SKM-1 (cell line): ENCODE measurements around the gene TPRG1L.
"Not testable (repeated sequence)": the region's sequence is repeated elsewhere in the genome, so short reads cannot be mapped to it uniquely, and the experiment has no call there.

Experiments used
- DNase-seq: peaks from one replicate; lab custom pipeline; 2025; ENCODE audit not compliant: unreplicated experiment; lab: John Stamatoyannopoulos, UW

TPRG1L gene

DNA sequence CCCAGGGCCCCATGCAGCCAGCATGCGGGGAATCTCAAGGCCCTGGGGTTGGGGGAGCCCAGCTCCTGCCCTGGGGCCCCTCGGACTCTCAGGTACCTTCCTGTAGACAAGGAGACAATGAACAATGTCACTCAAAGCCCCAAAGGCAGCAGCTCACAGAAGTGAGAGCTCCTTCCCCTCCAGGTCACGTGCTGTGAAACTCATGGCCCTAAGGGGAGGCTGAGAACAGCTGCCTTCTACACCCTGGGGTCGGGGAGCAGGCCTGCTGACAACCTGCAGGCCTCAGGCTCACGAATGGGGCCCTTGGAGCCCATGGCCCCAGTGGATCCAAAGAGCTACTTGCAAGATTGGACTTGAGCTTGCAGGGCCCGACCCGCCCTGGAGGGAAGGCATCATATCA lies 16.7 kb upstream of the TPRG1L start:
- DNase-seq, result no peak

DNA sequence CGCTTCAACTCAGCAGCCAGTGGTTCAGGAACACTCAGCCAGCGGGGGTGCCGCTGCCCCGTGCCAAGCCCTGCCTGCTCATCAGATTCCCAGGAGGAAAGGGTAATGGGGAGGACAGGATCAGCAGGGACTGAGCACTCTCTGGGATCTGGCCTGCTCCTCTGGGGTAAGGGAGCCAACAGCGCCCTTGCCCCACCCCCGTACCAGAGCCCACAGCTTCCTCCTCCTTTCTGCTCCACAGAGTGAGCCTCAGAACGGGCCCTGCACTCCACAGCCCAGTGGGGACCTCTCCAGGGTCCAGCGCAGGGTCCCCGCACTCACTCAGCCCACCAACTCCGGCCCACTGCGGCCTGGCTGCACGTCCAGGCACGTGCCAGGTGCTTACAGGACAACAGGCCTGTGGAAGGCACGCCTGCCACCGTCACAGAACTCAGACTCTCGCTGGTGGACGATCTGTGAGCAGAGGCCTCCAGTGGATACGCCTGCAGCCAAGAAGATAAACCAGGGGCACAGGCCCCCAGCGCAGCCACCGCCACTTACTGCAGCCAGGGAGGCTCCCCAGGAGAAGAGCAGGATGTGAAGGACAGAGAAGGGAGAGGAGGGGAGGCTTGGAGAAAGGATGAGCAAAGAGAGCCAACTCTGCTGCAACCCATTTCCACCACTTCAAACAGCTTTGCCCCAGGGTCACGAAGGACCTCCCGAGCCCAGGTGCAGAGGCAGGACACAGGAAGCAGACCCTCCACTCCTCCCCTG lies 15.6 kb upstream of the TPRG1L start:
- DNase-seq, result no peak

DNA sequence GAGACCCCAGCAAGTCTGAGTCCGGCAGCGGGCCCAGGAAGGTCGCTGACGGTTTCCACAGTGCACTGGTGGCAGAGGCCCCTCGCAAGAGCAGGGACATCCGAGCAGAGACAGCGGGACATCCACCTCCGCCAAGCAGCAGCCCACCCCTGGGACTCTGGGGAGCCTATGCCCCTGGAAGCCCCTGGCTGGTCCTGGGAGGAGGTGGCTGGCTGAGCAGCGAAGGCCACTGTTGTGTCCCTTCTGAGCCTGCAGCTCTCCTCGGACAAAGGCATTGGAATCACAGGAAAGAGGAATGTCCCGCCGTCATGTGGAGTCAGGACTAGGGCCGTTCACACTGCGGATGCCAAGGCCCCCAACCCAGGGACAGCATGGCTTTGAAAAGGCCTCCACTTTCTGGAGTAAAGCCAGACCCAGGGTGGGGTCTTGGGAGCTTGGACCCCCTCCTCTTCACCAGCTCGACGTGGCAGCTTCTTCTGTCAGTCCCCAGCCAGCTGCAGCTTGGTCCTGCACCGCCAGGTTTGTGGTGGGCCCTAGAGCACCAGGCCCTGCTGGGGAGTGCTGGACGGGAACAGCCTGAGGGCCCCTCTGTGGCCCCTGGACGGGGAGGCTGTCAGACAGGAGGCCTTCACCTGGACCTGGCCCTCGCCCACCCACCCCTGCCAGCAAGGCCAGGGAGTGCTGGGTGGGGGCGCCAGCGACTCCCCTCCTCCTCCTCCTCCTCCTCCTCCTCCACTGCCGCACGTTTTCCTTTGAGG lies 14.9 kb upstream of the TPRG1L start:
- DNase-seq, result no peak

DNA sequence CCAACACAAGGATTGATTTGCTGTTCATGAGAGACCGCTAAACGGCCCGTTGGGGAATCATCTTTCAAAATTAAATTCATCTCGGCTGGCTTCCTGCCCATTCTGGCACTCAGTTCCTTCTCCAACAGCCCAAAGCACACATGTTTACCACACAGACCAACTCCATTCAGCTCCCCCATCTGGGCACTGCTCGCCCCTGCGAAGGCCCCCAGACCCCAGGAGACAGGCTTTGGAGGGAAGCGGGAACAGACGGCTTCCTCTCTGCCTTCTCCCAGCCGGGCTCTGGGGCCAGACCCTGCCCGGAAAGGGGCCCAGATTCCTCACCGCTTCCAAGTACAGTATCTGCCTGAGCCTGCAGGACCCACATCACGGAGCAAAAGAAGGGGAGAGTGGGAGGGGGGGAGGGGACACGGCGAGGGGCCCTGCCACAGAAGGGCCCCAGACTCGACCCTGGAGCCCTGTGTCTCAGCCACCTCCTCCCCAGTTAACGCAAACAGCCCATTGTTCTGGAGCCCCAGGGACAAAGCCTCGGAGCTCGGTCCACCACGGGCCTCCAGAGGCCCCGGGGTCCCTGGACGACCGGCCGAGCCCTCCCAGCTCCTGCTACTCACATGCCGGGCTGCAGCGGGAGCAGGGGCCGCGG lies 14.2 kb upstream of the TPRG1L start:
- no peak for DNase-seq

DNA sequence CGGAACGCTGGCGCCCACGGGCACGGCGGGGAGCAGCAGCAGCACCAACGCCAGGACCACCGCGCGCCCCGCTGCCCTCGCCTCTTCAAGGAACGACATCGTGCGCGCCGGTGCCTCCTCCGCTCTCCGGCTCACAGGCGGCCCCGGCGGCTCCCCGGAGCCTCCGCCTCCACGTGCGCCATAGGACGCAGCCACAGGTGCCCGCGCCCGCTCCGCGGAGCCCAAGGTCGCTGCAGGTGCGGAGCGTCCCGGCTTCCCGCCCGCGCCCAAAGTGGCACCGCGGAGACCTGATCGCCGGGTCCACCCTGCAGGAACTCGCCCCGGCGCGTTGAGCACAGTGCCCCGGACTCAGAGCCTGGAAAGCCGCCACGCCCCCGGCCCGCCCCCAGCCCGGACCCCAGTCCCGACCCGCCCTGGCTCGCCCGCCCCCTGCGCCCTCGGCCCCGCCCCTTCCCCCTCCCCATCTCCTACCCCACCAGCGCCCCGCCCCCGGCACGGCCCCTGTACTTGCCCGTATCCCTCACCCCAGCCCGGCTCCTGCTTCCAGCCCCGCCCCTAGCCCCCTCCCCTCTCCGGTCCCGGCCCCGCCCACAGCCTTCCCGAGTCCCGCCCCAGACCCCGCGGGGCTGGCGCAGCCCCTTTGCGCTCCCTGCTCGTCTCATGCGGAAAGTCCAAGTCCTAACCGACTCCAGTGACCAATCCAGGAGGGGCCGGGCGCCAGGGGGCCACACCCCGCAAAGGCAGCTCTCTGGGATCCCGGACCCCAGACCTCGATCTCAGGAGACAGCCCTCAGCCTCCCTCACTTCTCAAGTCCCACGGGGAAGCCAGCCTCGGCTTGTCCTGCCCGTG lies 13.4 kb upstream of the TPRG1L start, which contains the start of gene MEGF6:
Gene MEGF6 (minus strand): TSS at position 339 of the 850 bp plus-strand sequence. CDS start 240 bp downstream, at position 99.
- DNase-seq, result no peak

DNA sequence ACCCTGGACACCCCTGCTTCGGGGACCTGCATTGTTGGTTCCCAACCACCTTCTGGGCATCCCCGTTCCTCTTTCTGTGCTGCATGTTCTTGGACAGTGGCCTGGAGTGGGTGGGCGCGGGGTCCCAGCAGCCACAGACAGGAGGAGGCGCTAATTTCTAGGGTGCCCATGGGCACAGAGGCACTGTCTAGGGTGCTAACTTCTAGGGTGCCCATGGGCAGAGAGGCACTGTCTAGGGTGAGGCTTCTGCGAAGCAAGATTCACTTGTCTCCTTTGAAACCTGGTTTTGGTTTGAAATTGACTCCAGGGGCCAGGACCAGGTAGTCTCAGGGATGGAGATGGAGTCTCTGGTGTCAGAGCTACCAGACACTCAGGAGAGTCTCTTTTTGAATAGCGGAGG lies 12.7 kb upstream of the TPRG1L start:
- DNase-seq, result no peak

DNA sequence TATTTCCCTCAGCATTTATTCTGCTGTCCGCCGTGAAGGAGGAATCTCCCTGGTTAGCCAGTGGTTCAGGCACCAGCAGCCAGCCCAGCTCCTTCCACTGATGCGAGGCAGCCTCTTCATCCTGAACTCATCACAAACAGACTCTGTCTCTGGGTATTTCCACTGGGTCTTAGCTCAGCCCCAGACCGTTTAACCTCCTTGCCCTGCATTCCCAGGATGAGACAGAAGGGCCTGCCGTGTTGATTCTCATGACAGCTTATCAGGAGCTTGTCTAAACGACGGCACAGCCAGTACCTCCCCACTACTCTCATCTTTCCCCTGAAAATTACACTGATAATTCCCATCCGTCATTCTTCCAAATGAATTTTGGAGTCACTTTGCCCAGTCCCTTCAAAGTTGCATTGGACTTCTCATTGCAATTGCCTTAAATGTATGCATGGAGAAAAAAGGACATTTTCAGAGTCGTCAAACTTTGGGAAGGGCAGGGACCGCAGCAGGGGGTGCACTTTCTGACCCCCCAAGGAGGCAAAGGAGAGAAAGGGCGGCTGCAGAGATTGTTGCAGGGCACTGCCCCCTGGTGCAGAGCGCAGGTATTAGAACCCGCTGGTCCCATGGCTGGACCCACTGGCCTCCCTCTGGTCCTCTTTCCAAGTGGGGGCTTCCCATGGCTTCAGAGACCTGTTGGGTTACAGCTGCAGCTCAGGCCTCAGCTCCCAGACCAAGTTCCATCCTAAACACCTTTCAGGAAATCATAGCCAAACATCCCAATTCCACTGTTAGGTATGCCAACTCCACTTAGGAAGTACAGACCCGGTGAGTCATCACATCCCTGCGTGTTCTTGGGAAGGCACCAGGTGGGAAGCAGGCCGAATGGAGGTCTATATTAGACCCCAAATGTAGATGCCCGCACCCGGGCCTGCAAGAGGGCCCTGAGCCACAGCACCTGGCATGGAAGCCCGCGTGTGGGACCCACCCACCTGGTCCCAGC lies 9.8 kb upstream of the TPRG1L start:
- no peak for DNase-seq

DNA sequence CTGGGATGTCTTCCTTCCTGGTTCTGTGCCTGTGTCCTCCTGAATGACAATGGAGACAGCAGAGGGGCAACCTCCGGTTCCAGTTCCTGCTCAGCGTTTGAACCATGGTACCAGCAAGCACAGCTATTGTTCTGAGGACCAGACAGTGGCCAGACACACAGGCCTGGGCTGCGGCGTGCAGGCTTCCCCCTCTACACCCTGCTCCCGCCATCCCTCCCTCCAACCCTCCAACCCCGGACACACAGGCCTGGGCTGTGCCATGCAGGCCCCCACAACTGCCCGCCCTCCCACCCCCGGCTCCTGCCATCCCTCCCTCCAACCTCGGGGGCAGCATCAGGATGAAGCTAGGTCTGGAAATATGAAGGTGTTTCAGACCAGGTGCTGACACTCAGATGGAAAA lies 8.0 kb upstream of the TPRG1L start:
- DNase-seq, result no peak

DNA sequence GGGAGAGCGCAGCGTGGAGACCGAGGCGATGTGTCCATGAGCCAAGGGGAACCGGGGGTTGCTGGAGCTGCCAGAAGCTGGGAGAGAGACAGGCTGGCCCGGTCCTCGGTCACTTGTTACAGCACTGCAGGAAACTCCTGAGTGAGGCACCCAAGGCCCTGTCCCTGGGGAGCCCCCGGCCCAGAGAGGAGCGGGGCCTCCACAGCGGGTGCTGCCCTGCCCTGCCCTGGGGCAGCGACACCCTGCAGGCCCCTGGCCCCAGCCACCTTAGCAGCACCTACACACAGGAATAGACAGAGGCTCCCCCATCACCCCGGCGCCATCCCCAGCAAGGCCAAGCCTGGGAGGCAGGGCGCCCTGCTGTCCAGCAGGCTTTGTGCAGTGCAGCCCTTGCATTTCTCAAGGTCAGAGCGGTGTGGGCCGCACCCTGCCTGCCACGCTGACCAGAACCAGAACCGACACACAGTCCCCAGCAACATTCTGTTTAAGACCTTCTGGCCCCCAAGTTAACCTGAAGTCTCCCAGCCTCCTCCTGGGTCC lies 6.9 kb upstream of the TPRG1L start:
- DNase-seq, result no peak

DNA sequence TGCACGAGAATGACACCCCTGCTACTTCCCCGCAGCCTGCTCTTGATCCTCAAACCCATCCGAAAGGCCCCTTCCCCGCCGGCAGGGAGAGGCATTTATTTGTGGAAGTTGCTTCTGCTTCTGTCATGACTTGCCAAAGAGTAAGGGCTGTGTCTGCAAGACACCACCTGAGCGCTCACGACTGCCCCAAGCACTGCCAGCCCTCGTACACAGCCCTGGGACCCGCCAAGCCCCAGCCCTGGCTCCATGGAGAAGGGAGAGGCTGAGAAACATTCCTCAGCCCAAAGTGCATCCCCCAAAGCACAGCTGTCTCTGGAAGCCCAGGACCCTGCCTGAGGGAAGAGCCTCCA lies 6.3 kb upstream of the TPRG1L start:
- no peak for DNase-seq

DNA sequence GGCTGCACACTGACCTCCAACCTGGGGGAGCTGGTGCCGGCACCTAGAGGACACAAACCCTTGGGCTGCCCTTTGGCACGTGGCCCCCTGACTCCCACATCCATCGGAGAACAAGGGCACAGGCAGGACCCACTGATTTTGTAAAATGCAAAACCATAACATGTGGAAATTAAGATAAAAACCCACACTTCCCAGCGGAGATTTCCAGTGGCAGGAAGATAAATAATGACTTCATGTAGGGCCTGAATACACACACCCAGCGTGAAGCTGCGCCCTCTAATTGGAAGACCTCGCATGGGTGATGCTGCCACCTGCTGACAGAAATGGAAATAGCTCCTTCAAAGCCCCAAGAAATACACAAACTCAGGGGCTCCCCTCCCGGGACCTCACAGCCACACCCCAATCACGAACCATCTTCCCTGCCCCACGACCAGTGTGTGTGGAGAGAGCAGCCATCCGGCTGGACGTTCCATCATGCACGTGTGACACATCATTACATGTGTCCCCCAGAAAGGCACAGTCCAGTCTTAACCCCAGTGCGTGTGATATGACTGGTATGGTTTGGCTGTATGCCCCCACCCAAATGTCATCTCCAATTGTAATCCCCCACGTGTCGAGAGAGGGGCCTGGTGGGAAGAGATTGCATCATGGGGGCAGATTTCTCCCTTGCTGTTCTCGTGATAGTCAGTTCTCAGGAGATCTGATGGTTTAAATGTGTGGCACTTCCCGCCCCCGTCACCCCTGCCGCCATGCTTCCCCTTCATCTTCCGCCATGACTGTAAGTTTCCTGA lies 5.7 kb upstream of the TPRG1L start:
- peak; percentile 25 for DNase-seq

DNA sequence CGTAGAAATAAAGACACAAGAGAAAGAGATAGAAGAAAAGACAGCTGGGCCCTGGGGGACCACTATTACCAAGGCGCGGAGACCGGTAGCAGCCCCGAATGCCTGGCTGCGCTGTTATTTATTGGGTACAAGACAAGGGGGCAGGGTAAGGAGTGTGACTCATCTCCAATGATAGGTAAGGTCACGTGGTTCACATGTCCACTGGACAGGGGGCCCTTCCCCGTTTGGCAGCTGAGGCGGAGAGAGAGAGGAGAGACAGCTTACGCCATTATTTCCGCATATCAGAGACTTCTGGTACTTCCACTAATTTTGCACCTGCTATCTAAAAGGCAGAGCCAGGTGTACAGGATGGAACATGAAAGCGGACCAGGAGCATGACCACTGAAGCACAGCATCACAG lies 4.1 kb upstream of the TPRG1L start:
- DNase-seq, result no peak

DNA sequence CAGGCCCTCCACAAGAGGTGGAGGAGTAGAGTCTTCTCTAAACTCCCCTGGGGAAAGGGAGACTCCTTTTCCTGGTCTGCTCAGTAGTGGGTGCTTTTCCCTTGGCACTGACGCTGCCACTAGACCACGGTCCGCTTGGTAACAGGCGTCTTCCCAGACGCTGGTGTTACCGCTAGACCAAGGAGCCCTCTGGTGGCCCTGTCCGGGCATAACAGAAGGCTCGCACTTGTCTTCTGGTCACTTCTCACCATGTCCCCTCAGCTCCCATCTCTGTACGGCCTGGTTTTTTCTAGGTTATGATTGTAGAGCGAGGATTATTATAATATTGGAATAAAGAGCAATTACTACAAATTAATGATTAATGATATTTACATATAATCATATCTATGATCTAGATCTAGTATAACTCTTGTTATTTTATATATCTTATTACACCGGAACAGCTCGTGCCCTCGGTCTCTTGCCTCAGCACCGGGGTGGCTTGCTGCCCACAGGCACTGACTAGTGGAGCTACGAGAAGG lies 3.6 kb upstream of the TPRG1L start:
- not testable (repeated sequence) for DNase-seq

DNA sequence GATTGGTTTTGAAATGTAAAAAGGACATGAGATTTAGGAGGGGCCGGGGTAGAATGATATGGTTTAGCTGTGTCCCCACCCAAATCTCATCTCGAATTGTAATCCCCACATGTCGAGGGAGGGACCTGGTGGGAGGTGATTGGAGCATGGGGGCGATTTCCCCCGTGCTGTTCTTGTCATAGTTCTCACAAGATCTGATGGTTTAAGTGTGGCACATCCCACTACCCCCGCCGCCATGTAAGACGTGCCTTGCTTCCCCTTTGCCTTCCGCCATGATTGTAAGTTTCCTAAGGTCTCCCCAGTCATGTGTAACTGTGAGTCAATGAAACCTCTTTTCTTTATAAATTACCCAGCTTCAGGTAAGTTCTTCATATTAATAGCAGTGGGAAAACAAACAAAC lies 2.7 kb upstream of the TPRG1L start:
- not testable (repeated sequence) for DNase-seq

DNA sequence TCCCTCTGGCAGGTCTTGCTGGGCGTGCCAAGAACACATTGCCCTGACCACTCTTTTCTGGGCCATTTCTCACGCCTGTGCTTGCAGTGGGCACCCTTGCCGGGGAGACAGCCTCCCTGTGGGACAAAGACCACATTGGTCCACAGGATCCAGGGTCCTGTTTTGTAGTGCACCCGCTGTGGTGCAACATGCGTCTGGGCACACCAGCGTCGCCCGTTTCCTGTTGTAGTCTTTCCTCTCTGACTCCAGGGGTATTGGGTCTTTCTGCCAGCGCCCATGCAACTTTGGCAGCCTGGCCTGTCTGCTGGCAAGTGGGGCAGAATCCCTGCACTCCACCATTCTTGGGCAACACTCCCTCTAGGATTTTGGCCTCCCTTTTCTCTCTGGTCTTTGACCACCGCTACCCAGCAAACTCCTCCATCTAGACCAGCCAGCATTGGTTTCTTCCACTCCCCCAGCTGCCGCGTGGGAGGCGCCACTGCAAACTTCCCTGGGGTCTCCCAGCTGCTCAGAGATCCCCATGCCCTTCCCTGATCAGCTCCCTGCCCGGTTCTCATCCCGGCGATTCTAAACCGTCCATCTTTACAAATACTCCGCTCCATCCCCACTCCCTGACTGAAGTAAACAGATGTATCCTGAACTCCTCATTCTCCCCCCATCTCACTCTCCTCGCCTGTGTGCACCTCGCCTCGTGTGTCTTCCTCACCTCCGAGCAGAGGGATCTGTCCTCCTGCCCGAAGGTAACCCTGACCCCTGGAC lies 1.2 kb upstream of the TPRG1L start:
- DNase-seq, result no peak

DNA sequence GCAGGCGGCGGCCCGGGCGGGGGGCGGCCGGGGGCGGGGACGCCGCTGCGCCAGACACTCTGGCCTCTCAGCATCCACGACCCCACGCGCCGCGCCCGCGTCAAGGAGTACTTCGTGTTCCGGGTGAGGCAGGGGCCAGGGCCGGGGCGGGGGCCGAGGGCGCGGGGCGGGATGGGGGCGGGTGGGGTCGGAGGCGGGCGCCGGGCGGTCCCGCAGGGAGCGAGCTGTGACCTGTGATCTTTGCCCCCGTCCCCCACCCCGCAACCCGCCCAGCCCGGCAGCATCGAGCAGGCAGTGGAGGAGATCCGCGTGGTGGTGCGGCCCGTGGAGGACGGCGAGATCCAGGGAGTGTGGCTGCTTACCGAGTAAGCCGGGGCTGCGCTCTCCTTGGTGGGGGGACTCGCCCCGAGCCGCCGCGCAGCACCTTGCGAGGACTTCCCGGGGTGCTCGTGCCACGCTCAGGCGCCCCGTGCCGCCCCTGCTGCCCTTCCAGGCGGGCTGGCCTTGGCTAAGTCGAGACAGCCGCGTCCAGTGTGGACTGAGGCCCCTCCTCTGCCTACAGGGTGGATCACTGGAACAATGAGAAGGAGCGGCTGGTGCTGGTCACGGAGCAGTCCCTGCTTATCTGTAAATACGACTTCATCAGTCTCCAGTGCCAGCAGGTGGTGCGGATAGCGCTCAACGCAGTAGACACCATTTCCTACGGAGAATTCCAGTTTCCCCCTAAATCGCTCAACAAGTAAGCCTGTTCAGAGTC lies 514 bp downstream of the TPRG1L start:
- DNase-seq, result no peak

DNA sequence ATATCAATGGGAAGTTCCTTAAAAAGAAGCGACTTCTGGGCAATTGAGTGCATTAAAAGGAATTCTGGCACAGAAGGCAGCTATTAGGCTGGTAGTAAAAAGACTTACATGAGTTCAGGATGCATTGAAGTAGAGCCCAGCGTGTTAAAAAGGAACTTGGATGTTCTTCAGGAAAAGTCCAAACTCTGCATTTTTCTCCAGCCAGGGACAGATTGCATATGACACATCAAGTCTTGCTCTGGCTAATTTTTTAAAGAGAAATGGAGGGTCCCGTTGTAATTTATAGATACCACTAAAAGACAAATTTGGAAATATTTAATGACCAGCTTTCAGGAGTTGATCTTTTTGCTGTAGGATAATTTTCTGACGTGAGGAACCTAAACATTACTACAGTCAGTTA lies 1.2 kb downstream of the TPRG1L start:
- no peak for DNase-seq
